Posterior cingulate gyrus (tissue), 11 donors: ENCODE results near the gene SVBP.

Experiments
- DNase-seq, 10 donors: peaks; one replicate each; pipeline versions ENCODE4 v3.0.0 to v3.0.0-alpha.2; 2020 to 2021; ENCODE audit warnings: mixed read lengths in 3 of 10
- intact Hi-C: fragments of 100-400 bp; cut with DNase I; formaldehyde crosslinking; loops from one replicate; pipeline ENCODE4 v1.15.1; 2023

The SVBP gene

DNA sequence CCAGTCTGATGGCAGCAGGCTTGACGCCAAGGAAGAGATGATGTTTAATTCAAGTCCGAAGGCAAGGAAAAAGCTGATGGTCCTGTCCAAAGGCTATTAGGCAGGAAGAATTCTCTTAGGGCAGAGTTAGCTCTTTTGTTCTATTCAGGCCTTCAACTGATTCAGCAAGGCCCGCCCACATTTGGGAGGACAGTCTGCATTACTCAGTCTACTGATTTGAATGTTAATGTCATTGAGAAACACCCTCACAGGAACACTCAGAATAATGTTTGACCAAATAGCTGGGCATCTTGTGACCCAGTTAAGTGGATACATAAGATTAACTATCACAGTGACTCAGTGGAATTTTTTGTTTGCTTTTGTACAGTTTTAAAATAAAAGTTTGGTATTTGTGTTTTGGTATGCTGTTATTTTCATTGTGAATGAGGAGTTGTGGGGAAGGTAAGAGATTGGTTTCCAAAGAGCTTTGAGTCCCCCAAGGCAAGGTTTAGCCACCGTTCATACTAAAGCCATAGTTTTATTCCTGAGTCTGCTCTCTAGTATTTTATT lies 27.5 kb upstream of the SVBP start:
- no peak for DNase-seq
- intact Hi-C loops = no loop called here

DNA sequence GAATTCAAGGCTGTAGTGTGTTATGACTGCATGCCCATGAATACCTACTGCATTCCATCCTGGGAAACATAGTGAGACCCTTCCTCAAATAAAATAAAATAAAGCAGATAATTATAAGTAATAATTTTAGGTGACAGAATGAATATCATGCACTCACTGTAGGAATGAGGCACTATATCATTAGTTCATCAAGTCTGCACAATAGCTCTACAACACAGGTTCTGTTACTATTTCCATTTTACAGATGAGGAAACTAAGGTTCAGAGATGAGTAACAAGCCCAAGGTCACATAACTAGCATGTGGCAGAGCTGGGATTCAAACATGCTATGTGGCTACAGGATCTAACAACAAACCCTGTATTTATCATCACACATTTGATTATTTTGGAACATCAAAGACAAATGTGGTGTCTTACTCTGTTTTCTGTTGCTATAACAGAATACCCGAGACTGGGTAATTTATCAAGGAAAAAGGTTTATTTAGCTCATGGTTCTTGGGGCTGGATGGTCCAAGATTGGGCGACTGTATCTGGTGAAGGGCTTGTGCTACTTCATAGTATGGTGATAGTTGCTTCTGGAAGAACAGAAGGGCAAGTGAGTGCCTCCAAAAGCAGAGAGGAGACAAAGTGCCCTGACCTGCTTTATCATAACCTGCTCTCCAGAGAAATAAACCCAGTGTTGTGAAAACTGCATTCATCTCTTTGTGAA lies 24.4 kb upstream of the SVBP start:
- no peak for DNase-seq
- intact Hi-C loops = no loop called here

DNA sequence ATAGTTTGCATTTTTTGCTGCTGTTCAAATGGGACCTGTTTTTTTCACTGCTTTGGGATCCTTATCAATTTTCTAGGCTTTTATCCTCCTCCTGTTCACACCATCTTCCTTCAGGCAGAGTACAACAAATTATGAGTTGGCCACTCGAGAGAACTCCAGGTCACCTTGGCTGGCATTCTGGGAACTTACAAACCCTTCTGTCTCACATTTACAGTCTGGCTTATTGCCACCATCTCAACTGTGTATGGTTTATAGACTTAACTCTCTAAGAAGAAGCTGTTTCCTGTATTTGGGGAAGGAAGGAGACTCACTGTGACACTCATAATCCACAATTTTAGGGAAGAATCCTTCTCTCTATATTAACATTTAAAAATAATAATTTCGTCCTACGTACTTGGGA lies 23.8 kb upstream of the SVBP start:
- intact Hi-C loops = no loop called here
- DNase-seq = no peak

DNA sequence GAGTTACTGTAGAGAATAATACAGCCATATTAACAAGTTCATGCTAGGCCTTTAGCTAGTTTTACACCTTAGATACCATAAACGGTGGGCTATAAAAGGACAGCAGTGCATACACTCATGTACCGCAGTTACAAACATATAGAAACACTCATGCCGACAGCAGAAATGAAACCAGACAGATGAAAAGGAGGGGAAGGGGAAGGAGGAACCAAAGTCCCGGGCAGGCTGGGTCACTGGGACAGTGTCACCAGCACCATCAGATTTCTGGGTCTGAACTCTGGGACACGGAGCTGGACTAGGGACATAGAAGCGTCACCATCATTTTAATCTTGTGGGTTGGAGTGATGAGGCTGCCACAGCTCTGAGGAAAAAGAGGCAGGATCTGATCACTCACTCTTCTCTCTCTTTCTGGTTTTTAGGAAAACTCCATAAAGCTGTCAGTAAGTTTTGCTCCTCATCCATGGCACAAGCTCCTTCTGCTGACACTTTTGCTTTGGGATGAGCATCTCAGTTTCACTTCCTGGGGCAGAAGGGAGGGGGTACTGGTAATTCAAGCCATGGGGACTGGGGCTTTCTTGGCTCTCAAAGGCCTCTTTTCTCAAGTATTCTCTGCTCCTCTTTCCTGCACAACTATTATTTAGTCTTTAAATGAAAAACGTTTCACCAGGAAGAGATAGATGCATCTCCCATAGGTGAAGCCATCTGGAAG lies 21.4 kb upstream of the SVBP start:
- intact Hi-C loops = no loop called here
- no peak for DNase-seq

DNA sequence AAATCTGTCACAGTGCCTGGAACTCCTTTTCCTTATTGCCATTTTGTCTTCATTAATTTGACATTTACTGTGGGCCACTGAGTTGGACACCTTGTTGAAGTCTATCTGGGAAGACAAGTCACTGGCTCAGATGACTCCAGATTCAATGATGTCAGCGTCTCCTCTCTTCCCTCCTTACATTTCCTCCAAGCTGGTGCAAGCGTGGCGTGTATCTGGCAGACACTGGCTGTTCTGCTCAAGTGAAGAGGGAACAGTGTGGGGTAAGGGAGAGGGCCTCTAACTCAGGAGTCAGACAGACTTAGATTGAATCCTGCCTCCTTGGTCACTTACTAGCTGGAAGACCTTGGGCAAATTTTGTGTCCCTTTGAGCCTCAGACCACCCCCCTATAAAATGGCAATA lies 20.5 kb upstream of the SVBP start:
- intact Hi-C loops = no loop called here
- no peak for DNase-seq

DNA sequence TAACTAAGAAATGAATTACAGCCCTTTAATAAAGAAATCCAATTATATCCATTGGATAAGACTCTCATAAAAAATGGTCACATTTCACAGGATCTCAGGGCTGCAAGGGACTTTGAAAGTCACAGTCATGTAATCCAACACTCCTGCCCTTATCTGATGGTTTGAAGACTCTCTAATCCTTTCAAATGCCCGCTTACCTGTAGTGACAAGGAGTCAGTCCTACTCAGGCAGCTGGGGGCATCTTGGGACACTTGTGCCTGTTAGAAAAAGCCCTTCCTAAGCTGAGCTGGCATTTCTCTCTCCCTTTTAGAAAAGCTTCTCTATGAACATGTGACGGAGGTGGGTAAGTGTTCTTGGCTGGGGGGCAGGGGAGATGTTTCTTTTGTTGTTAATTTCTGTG lies 18.2 kb upstream of the SVBP start:
- DNase-seq = no peak
- intact Hi-C loops = no loop called here

DNA sequence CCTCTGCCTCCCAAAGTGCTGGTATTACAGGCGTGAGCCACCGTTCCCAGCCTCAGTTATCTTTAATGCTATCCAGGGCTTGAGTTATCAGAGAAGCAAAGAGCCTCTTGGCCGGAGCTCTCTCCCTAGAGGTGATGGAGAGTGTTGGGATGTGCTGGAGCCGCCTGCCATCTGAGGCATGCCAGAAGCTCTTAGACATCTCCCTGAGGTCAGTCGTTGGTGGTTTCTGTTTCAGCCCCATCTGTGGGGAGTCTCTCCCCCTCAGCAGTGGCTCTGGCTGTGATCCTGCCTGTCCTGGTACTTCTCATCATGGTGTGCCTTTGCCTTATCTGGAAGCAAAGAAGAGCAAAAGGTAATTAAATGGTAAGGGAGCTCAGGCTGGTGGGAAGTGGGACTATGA lies 17.6 kb upstream of the SVBP start:
- no peak for DNase-seq
- intact Hi-C loops = no loop called here

DNA sequence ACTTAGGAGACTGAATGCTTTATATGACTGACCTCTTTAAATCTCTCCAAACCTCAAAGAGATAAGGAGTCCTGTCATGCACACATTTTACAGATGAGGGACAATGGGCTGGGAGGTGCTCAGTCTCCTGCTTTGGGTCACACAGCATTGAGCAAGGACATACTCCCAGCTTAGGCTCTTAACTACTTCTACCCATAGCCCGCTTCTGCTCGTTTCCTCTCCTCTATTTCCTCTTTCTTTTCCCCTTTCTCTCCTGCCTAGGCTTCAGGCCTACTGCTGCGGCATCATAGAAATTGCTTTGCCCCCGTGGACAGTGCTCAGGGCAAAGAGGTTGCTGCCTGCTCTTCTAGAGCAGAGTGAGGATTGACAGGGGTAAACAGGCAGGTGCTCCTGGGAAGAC lies 16.8 kb upstream of the SVBP start:
- DNase-seq = no peak
- intact Hi-C loops = no loop called here

DNA sequence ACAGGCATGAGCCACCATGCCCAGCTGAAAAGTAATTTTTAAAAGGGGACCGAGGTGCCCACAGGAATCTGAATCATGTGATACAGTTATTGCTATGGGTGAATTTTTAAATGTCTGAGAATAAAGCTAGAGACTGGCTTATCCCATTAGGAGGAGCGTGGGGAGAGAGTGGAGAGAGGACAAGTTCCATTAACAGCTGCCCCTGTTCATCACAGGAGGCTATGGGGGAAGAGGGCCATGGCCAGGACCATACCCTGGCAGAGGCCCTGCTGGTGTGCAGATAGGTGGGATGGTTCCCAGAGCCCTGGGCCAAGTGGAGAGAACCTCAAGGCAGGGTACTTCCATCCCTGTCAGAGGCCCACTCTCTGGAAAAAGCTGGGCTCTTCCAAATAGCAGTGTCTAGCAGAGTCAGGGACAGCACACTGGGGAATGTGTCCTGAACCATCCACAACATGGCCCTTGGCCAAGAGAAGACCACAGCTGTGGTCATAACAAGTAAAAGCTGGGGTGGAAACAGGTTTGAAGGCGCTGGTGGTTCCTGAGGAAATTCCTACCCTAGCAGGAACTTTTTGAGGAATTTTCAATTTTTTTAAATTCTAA lies 15.5 kb upstream of the SVBP start:
- intact Hi-C loops = no loop called here
- no peak for DNase-seq

DNA sequence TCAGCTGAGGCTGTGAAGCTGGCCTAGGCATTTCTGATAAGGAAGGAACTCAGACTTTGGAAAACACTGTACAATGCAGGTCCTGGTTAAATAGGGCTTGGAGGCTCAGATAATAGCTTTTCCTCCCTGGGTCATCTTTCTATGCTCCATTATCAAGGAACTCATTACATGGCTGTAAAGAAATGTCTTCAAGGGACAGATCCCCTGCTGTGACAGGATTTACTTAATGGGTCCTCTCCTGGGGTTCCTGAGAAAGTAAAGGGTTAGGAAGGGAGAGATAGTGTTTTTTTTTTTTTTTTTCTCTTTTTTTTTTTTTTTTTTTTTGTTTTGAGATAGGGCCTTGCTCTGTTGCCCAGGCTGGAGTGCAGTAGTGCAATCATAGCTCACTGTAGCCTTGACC lies 14.1 kb upstream of the SVBP start:
- intact Hi-C loops = no loop called here
- no peak for DNase-seq

DNA sequence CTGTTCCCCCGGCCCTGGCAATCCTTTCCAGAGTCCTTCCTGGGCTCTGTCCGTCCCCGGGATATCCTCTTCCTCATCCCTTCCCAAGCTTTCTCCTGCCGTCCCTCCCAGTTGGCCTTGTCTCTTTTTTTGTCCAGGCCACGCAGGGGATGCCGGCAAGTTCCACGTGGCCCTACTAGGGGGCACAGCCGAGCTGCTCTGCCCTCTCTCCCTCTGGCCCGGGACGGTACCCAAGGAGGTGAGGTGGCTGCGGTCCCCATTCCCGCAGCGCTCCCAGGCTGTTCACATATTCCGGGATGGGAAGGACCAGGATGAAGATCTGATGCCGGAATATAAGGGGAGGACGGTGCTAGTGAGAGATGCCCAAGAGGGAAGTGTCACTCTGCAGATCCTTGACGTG lies 13.4 kb upstream of the SVBP start:
- intact Hi-C loops = no loop called here

DNA sequence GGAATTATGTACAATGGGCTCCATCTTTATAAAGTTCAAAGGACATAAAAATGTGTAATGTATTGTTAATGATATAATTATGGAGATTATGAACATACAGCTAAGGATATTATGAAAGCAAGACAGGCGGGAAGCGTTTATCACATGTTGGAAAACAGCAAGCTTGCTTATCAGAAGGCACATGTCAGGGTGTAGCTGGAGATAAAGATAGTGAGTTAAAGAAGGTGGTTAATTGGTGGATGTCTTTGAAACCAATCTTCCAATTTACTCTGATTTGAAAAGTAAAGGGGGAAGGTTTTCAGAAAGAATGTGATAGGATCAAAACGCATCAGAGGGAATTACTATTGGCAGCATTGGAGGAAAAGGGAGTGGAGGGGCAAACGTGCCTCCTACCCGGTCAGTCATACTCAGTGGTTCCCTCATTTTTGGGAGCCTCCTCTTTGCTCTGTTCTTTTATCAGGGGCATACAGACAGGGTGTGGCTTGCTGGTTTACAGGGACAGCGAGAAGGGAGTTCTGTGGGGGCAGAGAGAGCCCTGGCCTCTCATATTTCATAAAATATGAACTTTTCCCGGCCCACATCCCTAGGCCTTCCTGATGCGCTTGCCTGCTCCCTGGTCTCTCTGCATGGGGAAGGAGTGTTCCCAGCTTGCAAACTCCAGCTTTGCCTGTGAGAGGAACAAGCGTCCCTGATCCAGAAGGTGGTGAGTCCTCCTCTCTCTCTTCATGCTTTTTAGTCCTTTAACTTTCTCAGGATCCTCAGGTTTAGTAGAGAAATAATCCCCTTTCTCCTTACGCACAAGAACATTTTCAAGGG lies 8.0 kb upstream of the SVBP start:
- DNase-seq = no peak
- intact Hi-C loops = no loop called here

More for the DNA sequence above, 13.4 kb upstream of the SVBP start:
- DNase-seq = no peak

DNA sequence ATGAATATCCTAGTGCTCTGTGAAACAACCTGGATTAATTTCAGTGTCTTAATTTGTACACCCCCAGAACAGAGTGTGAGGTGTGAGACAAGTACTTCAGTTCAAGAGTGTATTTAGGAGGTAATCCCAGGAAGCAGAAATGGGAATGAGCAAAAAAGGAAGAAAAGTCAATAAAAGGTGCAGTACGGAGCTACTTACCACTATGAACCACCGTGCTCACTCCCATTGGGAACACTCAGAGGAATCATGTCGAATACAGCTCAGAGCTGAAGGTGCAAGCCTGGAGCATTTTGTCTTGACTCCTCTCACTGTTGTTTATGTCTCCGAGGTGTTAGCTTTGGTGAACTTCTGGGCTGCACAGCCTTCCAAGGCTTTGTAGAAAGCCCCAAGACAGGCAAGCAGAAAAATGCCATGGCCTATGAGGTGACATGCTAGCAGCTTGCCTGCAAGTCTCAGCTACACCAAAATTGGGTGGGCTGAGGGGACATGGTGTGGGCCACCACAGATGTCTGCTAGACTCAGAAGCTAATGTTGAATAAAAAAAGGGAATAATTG lies 7.4 kb upstream of the SVBP start:
- no peak for DNase-seq
- intact Hi-C loops = no loop called here

DNA sequence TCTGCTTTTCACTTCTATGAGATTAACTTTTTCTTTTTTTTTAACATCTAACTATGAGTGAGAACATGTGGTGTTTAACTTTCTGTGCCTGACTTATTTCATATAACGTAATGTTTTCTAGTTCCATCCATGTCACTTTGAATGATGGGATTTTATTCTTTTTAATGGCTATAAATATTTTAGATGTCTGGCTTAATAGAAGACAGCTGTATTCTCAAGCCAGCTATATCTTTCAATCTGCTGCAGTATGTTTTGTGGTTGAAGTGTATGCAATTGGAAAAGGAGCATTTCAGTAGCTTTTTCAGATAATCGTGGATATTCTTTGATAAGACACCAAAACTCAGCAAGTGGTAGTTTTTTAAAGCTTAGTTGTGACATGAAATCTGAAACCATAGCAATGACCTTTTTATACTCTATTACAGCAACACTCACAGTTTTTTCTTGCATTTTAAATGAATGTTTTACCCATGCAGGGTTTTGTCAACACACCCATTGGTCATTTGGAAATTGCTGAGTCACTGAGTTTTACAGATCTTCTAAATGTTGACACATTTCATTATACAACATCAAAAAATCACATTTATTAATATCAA lies 5.7 kb upstream of the SVBP start:
- DNase-seq = no peak
- intact Hi-C loops = no loop called here

DNA sequence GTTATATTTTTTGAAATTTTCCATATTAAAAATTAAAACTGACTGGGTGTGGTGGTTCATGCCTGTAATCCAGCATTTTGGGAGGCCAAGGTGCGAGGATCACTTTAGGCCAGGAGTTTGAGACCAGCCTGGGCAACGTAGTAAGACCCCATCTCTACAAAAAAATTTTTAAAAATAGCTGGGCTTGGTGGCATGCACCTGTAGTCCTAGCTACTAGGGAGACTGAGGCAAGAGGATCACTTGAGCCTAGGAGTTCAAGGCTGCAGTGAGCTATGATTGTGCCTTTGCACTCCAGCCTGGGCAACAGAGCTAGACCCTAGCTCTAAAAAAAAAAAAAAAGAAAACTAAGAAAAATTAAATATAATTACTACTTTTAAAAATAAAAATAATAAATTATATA lies 4.5 kb upstream of the SVBP start:
- intact Hi-C loops = no loop called here
- no peak for DNase-seq

DNA sequence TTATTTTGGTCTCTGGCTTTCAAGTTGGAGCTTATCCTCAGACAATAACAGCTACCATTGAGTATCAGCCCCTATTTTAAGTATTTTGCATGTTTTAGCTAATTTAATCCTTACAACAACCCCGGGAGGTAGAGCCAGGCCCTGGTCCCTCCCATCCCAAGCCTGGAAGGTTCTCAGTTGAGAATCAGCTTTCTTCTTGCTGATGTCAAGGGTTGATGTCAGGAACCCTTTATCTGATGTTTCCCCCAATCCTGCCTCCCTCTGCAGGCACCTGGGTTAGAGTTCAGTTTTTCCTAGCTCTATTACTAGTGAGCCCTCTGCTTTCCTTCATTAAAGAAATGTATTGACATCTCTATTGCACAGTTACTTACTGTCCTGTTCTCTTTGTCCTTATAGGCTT lies 3.6 kb upstream of the SVBP start:
- intact Hi-C loops = no loop called here

DNA sequence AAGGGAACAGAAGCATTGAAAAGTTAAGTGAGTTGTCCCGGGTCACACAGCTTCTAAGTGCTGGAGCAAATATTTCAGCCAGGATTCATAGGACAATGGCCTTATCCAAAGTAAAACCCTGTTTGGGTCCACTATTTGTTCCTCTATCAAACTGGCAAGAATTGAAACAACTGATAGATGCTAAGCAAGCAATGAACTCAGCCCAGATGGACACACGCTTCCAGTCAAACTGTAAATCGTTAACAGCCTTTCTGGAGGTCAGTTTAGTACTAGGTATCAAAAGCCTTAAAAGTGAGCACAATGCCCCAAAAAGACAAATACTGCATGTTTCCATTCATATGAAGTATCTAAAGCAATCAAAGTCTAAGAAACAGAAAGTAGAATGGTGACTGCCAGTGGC lies 779 bp upstream of the SVBP start:
- intact Hi-C loops = loop anchor here (1.0 to 5.0 kb wide), 3 partner anchors 29 to 104 kb away; partner anchors contain the start of genes C1orf50, P3H1 and ZNF691
- no peak for DNase-seq

More for the DNA sequence above, 3.6 kb upstream of the SVBP start:
- no peak for DNase-seq

DNA sequence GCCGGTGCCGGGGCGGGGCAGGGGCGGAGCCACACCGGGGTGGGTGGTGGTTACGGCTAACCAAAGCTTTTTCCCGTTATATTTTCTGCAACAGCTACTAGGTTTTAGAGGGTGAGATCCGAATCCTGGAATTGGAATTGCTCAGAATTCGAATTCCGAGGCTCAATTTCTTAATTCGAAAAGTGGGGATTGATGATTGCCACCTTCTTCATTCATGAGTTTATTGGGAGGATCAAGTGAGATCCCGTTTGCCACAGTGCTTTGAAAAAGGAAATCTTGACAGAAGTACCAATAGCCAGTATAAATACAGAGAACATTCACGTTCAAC lies 207 bp upstream of the SVBP start:
- intact Hi-C loops = loop anchor here (1.0 to 5.0 kb wide), 3 partner anchors 29 to 105 kb away; partner anchors contain the start of genes C1orf50, P3H1 and ZNF691
- DNase-seq = no peak

DNA sequence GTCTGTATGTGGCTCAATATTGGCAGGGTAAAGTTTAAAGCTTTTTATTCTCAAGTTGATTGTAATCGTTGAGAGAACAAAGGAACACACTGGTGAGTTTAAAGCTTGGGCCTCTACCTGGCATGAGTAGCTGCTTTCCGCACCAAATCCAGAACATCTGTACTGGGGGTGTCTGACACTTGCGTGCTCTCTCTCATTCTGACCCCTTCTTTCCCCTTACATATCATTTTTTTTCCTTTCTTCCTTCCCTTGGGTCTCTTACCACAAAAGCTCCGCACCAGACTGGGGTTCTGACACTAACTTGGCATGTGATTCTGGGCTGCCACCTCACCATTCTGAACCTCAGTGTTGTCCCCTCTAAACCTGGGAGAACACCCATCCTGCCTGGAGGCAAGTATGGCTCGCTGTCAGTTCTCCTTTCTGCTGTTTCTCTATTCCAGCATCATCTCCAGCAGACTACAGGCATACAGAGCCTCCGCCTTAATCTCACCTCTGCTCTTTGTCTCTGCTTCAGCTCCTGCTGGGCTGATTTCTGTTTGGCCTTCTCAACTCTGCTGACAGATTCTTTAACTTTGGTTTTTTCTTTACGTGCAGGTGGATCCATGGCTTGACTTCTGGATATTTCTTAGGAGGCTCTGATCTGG lies 1.1 kb downstream of the SVBP start:
- intact Hi-C loops = loop anchor here (2.0 to 5.0 kb wide), 2 partner anchors 31 to 106 kb away; partner anchors contain the start of gene ZNF691
- DNase-seq = no peak
